Glomerular endothelial cell (primary cell): ENCODE data around the gene SSU72. TPM values are rescaled to one million over a fixed set of nuclear protein-coding genes. Genes with fewer than 3 reads are reported as not detected.
A peak's percentile ranks its signal among the peaks of the same experiment; 100 is the strongest.

Experiments used
- DNase-seq: peaks from one replicate; pipeline ENCODE4 v3.0.0-alpha.2; 2011; ENCODE audit warnings: low read depth, low spot score; ENCODE audit errors: extremely low read depth
- total RNA-seq: library from RNA; depleted of rRNA; stranded (reverse); fragments of >200 nt; gene quantifications from 2 replicates; pipeline ENCODE4 v1.2.3, GENCODE V29; 2015

The SSU72 gene
- total RNA-seq = 106 and 136 TPM in 2 replicates

DNA sequence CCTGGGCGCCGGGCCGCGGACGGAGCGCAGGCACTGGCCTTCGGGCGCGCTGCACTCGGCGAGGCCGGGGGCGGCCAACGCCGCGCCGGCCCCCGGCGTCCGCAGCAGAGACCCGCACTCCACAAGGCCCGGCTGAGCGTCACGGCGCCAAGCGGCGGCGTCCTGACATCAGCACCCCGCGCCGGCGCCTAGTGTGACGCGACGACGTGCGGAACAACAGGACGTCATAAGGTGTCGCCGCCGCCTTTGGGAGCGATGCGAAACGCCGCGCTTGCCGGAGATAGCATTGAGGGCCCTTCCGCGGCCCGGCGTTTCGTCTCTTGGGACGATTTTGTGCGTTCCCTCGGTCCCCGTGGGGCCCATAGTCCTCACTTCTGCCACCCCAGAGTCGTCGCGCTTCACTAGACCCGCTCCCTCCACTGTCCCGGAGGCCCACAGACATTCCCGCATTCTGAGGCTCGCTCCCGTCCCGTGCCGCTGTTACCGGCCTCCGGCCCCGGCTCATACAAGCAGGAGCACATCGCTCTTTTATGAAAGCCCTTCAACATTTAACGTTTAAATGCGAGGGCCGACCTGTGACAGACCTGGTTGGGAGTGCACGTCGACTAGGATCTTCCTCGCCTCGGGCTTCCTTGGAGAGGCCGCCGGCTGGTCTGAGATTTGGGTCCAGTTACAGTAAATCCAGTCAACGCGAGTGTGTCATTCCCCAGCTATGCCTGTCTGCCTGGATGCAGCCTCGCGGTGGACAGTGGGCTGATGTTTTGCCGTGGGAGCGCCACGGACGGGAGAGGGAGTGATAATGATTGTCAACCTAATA, at the start of gene SSU72:
TSS of gene SSU72 (minus strand) at position 143 of the 817 bp plus-strand sequence. CDS start 306 bp downstream, outside the sequence.
- DNase-seq = no peak

DNA sequence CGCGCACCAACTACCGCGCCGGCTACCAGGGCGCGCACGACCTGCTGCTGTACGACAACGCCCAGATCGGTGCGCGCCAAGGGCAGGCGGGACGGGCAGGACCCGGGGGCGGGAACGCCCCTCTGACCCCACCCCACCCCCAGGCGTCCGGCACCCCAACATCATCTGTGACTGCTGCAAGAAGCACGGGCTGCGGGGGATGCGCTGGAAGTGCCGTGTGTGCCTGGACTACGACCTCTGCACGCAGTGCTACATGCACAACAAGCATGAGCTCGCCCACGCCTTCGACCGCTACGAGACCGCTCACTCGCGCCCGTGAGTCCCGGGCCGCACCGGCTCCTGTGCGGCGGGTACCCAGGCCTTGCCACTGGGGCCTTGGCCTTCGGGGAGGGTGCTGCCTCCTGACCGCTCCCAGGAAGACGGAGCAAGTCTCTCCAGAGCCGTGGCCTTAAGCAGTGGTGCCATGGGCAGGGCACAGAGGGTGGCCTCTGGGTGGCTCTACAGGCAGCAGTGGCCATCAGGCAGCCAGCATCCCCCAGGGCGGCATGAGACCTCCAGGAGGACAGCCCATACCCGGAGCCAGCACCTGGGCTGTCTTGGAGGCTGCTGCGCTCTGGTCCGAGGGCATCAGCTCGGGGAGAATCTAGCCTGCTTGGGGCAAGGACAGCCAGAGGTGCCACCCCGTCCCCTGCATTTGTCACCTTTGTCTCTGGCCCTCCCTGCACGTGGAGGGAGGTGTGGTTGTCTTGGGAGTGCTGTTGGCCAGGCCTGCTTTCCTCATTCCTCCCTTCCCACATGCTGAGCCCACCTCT, 49.2 kb upstream of the SSU72 start:
- DNase-seq = no peak

DNA sequence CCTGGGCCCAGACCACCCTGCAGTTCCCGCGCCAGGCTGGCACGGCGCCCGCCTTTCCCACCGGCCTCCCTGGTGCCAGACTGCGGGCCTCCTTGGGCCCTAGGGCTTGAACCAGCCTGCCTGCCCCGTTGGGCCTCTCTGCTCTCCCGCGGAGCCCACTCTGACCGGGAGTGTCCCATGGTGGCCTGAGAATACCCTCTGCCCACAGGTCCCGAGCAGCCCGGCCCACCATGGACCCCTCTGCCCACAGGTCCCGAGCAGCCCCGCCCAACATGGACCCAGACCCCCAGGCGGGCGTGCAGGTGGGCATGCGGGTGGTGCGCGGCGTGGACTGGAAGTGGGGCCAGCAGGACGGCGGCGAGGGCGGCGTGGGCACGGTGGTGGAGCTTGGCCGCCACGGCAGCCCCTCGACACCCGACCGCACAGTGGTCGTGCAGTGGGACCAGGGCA, 48.5 kb upstream of the SSU72 start:
- DNase-seq = no peak

DNA sequence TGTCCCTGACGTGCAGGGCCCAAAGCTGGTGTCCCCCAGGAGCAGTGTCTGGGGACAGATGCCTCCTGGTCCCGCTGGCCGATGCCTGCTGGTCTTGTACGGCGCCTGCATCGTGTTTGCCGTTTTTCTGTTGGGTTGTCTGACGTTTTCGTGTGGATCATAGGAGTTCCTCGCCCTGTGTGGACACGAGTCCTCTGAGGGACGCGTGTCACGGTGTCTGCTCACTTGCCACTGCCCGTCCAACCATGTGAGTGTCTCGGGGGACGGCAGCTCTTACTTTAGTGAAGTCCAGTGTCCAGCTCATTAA, 48.1 kb upstream of the SSU72 start:
- DNase-seq = no peak

DNA sequence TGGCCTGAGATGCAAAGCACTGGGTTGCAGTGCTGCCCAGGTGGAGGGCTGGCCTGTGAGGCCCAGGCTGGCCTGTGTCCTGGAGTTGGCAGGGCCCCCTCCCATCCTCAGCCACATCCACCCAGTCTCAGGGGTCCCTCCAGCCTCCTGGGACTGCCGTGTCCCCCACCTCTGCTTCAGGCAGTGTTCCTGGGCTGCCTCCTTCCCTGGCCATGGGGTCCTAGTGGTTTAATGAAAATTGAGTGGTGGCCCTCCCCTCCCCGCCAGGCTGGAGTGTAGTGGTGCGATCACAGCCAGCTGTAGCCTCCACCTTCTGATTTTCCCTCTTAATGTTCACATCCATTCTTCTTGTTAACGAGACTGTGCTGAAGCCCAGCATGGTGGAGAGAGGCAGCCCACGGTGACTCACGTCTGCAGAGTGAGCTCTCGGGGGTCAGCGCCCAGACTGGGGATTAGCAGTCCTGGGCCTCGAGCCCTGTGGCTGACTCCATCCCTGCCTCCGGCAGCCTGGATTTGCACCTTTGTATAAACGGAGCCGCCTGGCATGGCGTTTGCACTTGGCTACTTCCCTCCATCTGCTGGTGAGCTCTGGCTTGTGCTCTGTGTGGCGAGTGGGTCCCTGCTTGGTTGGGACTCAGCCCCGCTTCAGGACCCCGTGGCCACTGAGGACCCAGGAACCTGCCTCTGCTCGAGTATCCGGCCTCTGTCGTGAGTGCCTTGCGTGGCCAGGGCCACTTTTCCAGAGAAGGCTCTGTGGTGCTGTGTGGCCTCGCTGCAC, 47.5 kb upstream of the SSU72 start:
- DNase-seq = no peak

DNA sequence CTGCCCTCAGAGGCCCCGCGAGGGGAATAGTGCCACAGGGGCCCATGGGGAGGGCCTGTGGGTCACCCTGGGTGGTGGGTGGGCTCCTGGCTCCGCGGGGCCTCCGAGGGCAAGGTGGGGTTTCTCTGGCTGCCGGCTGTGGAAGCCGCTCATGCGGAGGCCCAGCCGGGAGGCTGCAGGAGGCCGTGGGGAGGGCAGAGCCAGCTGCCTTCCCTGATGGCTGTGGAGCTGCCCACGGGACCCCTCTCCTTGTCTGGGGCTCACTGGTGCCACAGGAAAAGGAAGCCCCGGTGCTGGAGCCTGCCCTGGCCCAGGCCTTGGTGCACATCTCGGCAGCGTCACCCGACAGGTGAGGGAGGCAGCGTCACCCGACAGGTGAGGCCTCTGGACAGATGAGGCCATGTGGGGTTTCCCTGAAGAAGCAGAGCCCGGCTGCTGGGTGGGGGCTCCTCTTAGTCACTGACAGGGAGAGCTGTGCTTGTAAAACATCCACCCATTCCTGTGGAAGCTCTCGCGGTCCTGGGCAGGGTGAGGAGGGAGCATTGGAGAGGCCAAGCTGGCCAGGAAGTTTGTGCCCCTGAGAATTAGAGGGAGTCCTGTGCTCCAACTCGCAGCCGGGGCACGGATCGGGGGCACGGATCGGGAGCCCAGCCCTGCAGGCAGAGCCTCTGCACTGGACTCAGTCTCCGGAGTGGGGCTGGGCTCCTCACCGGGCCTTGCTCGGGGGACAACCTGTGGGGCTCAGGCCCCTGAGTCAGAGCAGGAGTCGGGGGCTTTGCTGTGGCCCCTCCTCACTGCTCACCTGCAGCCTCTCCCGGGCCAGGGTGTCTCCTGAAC, 46.7 kb upstream of the SSU72 start:
- no peak for DNase-seq

DNA sequence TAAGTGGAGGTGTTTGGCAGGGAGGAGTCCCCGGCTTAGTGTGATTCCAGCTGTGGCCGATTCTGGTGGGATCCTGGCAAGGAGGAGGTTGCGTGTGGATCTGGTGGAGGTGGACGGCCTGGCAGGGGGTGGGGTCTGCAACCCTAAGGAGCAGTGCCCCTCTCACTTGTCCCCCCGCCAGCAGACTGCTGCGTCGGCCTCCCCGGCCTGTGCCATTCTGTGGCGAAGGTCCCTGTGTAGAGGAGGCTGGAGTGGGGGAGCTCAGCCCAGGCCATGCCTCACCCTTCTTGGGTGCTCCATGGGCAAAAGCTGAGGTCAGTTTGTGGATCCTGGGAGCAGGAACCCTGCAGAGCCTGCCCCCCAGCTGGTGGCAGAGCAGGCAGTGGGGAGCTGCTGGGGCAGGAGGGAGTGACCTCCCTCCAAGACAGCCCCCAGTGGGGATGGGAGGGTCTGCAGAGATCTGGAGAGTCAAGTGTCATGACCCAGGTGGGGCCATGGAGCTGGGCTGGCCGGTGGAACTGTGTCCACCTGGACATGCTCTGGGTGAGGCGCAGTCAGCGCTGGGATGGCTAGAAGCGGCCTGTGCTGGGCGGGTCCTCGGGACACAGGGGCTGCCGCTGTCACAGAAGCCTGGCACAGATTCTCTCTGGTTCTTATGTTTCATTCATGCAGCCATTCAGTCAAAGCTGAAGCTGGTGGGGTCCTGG, 45.9 kb upstream of the SSU72 start:
- DNase-seq = no peak

DNA sequence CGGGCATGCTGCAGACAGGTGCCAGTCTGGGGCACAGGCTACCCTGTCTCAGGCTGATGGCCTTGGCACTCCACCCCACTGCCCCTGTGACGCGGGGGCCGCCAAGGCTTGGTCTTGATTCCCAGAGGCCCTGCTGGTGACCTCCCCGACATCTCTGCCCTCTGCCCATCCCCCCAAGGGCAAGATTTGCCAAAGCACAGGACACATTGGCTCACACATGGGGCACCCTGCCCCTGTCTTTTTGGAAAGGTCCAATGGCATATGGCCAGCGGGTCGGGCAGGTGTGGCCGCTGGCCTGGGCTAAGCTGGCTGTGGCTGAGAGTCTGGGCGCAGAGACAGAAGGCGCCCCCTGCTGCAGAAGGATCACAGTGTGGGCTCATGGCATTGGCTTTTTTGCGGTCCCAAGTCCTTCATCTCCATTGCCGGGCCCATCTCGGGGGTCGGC, 45.3 kb upstream of the SSU72 start:
- no peak for DNase-seq

DNA sequence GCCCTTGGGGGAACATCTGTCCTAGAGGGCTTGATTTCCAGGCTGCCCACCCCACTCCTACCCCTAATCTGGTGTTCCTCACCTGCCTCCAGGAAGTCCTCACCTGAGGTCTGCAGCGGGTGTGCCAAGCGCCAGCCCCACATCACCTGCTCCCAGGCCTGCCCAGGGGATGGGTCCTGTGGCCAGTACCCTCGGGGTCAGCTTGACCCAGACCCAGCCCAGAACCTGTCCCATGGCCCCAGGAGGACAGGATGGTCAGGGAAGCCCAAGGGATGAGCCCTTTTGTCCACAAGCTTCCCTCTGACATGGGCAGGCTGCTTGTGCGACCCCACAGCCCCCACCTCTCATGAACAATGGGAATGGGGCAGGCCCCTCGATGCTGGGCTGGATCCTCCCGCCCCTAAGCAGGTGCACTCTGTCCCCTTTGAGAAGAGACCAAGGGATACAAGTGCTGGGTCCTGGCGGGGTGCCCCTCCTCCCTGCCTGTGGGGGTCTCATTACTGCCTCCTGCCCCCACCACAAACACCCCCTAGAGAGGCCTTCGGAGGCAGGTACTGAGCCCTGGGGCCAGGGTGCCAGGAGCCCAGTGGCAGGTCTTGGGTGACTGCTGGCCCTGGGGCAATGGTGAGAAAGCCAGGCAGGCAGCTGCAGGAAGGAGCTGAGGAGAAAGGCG, 43.9 kb upstream of the SSU72 start:
- DNase-seq = no peak

DNA sequence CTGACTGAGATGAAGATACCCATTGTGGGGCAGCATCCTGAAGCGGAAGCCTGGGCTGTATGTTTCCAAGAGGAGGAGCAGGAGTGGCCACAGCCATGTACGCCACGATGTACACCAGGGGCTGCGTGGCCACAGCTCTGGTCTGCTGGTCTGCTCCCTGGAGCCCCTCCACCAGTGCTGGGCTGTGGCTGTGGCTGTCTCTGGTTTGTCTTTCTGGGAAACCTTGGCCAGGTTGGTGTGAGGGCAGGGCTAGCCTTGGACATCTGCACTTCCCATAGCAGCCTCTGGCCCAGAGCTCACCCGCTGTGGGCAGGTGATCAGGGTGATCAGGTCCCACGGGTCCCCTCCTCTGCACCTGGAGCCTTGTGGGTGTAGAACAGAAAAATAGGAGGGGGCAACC, 43.3 kb upstream of the SSU72 start:
- DNase-seq = no peak

DNA sequence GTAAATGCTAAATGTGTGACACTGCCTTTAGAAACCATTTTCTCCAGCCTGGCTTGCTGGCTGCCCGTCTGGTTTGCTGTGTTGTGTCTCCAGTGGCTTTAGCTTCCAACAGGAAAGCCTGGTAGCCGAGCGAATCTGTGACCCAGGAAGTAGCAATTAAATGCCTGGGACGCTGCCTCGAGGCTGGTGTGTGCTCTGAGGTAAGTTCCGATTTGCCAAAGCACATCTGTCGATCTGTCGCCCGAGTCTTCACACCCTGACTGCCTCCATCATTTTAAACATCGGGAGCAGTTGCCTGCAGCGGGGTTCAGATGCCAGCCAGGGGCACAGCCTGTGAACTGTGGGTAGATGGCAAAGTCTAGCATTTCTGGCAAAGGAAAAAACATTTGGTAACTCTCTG, 42.9 kb upstream of the SSU72 start:
- no peak for DNase-seq

DNA sequence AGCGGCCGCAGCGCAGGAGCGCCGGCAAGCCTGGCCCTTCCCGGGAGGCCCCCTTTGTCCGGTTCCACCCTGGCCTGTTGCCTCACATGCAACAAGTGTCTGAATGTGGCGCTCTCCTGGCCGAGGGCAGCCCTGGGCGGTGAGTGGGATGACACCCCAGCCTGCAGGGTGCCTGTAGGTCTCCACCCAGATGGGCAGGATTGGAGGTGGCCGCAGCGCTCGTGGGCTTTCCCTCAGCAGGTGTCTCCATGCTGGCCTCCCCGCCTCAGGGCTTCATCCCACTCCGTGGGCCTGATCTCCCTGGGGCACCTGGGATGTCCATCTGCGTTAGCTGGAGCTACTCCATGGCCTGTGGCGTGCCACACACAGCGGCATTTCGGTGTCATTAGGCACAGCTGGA, 42.2 kb upstream of the SSU72 start:
- DNase-seq = no peak

DNA sequence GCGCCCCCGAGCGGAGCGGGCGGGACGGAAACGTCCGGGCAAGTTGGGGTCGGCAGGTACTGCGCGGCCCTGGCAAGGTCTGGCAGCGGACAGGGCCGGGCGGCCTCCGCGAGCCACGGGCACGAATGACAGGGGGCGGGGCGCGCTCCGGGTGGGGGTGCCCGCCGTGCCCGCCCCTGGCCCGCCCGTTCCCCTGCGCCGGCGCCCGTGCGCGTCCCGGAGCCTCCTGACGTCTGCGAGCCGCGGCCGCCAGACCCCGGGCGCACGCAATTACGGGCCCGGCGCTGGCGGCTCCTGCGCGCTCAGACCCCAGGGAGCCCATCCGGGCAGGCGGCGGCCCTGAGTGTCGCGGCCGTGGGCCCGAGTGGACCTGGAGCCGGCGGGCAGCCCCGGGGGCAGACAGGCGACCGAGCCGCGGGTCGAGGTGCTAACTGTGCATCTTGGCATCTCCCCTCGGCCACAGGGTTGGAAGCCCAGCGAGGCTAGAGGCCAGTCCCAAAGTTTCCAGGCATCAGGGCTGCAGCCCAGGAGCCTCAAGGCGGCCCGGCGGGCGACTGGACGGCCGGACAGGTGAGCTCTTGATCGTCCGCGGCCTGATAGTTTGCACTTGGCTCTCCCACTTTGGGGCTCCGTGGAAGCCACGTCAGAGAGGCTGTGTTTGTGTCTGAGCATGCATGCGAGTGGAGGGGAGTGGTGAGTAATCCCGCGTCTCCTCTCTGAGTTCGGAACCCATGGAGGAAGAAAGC, 41.6 kb upstream of the SSU72 start:
- no peak for DNase-seq

DNA sequence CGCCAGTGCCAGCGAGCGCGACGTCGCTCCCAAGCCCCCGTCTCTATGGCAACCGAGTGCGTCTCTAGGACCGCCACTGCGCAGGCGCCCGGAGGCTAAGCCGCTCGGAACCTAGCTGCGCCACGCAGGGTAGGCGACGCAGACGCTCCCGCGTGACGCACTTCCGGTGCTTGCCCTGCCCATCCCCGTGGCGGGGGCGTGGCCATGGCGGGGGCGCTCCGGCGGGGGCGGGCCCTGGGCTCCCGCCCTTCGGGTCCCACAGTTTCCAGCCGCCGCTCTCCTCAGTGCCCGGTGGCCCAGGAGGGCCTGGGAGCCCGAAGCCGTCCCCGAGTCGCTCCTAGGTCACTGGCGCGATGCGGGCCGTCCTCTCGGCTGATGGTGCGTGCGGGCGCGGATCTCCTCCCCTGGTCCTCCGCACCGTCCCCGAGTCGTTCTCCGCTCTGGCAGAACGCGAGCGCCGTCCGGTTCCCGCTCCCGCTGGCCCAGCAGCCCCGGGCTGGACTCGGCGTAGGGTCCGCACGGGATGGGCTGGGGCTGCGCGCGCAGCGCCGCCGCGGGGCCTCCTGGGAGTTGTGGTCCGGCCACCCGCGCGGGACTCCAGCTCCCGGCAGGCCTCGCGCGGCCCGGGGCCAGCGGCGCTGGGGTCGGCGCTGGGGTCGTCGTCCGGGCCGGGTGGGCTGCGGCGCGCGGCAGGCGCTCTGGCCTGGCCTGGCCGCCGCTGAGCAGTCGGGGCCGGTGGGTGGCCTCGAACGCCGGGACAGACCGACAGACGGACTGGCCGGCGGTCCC, 40.8 kb upstream of the SSU72 start, which contains the start of gene MIB2:
TSS of gene MIB2 (plus strand) at position 245 of the 789 bp plus-strand sequence. CDS start 7,953 bp downstream, outside the sequence.
- peak; percentile 58 for DNase-seq

DNA sequence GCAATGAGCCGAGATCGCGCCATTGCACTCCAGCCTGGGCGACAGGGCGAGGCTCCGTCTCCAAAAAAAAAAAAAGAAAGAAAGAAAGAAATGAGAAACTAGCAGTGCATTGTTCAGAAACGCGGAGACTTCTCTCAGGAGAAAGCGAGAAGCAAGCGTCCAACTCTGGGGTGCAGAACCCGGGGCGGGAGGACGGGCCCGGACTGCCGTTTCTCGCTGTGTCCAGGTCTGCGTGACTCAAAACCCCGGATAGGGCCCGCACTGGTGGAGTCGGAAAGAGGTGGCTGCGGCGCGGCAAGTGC, 40.2 kb upstream of the SSU72 start:
- no peak for DNase-seq

DNA sequence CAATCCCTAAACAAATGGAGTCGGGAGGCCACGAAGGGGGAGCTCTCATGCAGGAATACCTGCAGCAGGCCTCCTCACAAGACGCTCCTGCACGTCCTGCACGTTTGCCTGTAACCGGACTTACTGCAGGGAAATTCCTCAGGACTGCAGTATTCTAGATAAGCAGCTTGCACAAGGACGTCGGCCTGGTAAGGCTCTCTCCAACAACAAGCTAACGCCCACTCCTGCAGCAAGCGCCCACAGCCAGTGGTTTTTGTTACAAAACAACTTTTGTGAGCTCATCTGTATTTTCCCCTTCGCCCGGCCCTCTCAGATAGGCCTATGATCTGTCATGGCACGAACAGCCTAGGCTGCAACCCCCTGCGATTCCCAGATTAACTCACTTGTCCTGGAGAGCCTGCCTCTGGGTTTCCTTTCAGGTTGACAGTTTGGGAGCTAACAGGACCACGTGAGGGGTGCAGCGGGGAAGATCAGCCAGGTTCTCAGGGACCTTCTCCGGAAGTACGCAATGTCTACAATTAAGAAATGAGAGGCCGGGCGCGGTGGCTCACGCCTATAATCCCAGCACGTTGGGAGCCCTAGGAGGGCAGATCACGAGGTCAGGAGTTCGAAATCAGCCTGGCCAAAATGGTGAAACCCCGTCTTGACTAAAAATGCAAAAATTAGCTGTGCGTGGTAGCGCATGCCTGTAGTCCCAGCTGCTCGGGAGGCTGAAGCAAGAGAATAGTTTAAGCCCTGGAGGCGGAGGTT, 39.7 kb upstream of the SSU72 start:
- DNase-seq = no peak

DNA sequence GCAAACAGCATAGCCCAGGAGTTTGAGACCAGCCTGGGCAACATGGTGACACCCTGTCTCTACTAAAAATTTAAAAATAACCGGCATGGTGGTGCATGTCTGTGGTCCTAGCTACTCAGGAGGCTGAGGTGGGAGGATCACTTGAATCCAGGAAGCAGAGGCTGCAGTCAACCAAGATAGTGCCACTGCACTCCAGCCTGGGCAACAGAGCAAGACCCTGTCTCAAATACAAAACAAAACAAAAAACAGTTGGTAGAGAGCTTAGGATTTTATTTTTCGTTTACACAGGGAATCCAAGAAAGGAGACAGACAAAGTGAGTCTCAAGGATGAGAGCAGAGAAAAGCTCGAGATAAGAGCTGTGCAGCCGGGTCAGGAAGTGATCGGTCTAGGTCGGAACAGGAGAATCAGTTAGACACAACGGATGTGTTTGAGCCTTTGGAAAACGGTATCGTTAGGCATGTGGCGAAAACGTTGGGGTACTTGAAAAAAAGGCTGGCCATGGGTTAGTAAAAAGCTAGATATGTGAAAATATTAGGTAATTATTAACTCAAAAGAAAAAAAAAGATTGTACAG, 38.9 kb upstream of the SSU72 start:
- no peak for DNase-seq
